Activated CD4-positive, alpha-beta T cell treated with anti-CD3 and anti-CD28 coated beads, Interleukin-2, amount 50 U/mL, for 48 hours (primary cell): ENCODE data around the gene CNBD2.
"Not testable (repeated sequence)": the region's sequence is repeated elsewhere in the genome, so short reads cannot be mapped to it uniquely, and the experiment has no call there.

Experiments used
- DNase-seq, 2 experiments: peaks; one replicate each; pipeline ENCODE4 v3.0.0-alpha.2; 2020

The CNBD2 gene

DNA sequence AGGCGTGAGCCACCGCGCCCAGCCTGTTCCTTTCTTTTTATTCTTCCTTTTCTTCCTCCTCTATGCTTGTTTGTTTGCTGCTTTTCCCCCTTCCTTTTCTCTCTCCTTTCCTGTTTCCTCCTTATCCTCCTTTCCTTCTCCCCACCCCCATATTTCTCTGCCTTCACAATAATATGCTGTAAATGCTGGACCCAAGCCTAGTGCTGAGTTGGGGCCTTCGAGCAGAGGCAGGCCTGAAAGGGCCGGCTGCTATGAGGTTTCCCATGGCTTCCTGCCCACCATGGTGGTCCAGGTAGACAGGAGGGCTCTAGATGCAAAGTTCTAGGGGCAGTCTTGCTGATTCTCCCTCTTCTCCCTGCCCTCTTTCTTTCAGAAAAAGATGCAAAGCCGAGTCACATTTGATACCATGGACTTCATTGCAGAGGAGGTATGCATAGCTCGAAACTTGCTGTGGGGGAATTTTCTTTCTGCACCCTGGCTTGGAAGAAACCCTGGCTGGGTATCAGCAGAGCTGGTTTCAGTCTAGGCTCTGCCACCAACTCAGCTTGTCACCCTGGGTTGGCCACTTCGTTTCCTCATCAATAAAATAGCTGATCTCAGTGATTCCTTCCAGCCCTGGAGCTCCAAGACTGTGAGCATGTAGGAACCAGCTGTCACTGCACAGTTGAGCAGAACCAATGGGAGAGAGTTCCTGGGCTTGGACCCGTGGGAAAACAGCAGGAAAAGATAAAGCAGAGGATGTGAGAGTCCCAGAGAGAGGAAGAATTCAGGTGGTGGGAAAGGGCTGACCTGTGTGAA, 7.4 kb downstream of the CNBD2 start:
- DNase-seq = no peak

DNA sequence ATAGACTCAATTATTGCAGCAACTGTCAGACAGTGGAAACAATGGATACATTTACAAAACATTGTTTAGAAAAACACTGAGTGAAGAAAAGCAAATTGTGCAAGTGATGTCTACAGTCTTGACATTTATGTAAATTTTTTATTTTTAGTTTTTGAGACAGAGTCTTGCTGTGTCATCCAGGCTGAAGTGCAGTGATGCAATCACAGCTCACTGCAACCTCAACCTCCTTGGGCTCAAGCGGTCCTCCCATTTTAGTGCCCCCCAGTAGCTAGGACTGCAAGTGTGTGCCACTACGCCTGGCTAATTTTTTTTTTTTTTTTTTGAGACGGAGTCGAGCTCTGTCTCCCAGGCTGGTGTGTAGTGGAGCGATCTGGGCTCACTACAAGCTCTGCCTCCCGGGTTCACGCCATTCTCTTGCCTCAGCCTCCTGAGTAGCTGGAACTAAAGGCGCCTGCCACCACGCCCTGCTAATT, 9.7 kb downstream of the CNBD2 start:
- no peak for DNase-seq

DNA sequence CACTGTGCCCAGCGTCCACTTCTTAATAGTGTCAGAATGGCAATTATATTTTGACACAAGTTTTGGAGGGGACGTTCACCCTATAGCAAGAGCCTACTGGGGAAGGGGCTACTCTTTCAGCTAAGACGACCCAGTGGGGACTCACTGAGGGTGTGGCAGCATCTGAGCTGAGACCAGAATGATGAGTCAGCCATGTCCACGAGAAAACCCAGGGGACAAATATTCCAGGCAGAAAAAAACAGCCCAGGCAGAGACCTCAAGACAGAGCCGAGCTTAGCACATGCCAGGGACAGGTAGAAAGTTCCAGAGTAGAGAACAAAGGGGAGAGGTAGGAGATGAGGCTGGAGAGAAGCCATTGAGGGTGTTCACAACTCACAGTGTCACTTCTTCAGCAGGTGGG, 11.2 kb downstream of the CNBD2 start:
- no peak for DNase-seq

DNA sequence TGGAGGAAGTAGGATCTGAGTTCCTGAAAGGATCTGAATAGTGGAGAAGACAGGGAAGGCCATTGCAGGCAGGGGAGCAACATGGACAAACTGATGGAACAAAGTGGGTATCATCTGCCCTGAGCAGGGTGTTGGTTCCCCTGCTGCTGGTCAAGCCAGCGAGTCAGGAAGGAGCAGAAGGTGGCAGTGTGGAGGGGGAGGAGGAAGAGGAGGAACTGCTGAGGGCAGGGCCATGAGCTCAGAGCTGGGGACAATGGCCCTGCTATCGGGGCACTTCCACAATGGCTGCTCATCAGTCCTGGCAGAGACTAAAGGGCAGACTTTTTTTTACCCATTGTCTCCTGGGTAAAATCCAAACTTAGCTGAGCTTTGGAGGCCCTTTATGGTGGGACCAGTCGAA, 13.6 kb downstream of the CNBD2 start:
- DNase-seq = no peak

DNA sequence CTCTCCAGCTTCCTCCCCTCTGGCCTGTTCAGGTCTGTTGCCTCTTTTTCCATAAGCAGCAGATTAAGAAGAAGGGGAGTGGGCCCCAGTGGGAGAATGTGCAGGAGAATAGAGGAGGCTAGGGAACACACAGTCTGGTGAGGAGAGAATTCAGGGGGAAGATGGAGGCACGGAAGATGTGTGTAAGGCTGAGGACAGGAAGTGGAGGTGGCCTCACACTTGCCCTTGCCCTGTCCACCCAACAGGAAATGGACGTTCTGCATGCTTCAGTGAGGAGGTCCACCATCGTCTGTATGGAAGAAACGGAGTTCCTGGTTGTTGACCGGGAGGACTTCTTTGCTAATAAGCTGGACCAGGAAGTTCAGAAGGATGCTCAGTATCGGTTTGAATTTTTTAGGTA, 16.0 kb downstream of the CNBD2 start:
- DNase-seq = no peak

DNA sequence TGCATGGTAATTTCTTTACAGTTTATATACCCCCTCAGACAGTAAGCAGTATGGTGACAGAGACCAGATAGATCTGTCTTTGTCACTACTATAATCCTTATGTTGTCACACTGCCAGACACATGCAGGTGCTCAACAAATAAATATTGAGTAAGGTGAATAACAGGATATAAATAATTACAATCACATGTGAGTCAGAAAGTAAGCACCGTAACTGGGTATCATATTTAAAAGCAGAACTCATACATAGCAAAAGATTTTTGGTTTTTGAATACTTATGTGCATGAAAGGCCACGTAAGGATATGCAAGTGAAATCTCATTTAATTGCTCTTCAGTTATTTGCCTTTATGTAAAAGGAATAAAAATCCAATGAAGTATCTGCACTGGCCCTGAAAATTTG, 17.4 kb downstream of the CNBD2 start:
- no peak for DNase-seq

DNA sequence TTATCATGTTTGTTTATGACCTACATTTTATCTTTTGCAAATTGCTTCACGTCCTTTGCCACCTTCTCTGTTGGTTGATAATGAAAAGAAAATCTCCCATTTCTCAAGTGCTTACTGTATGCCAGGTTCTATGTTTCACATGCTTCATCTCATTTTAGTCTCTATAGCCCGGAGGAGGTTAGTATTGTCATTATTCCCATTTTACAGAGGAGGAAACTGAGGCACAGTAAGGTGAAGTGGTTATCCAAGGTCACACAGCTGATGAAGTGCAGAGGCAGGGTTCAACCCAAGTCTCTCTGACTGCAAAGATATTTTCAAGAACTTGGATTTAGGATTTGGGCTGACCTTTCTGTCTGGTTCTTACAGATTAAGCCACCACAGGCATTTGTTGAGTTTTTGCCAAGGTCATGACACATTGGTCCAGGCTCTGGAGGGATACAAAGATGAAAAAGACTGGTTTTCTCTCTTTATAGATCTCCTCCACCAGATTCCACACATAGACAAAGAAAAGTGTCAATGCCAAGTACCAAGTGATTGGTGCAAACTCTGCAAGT, 20.6 kb downstream of the CNBD2 start:
- DNase-seq = no peak

DNA sequence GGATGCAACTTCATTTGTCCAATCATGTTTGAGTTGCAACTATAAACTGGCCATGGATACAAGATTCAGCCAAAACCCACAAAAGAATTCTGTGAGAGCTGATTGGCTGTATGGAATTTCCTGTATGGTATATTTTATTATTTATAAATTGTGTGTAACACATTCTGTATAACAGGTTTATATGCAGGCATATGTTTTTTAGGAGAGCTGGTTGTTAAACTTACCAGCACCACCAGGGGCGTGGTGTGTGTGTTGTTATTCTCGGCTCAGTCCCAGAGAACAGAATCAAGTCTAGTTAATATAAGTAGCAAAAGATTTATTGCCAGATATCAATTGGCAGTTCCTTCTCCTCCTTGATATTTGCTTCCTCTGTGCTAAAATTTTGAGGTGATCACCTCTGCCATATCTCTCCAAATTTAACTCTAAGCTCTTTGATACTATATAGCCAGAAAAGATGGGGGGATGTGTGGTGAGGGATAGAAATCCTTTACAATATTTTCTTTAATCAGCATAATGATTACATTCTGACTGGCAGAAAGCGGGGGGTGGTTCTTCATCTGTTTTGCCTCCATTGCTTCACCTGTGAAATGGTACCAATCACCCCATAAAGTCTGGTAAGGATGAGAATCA, 22.9 kb downstream of the CNBD2 start:
- peak in 1 of 2 experiments; percentile 10 for DNase-seq

DNA sequence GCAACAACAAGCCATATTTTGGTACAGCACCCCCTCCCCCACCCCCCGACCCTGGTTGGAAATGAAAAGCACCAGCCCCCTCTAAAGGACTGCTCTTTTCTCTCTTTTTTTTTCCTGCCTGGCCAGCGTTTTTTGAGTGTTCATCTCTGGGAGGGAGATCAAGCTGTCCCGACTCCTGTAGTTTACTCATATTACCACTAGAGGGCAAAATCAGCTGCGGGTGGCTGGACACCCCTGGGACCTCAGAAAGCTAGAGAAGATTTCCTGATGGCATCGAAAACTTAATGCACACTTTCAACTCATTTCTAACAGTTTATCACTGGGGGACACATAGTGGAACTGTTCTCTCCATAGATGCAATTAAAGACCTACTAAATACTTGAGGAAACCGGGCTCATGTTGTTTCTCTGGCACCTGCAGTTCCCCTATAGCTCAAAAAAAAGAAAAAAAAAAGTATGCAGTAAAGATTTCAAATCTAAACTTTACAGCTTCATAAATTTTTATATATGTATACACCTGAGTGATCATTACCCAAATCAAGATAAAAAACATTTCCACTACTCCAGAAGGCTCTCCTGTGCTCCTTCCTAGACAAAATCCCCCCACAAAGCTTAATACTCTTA, 24.4 kb downstream of the CNBD2 start:
- peak; percentile 17 to 36 for DNase-seq

DNA sequence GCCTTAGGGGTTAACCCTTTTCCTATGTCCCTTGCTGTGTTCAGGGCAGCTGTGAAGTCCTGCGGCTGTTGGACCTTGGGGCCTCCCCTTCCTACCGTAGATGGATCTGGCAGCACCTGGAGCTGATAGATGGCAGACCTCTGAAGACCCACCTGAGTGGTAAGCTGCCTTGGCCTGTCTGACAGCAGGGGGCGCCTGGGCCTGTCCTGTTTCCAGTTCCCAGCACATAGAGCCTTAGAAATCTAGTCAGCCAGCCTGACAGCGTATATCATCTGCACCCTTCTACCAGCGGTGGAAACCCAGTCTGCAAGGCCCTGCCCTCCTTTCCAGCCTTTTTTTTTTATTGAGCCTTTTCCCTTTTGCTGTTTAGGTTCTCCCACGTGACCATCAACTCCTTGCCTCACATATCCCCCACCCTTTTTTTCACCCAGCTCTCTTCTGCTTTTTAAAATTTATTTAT, 26.6 kb downstream of the CNBD2 start:
- DNase-seq = peak; percentile 83 to 85

DNA sequence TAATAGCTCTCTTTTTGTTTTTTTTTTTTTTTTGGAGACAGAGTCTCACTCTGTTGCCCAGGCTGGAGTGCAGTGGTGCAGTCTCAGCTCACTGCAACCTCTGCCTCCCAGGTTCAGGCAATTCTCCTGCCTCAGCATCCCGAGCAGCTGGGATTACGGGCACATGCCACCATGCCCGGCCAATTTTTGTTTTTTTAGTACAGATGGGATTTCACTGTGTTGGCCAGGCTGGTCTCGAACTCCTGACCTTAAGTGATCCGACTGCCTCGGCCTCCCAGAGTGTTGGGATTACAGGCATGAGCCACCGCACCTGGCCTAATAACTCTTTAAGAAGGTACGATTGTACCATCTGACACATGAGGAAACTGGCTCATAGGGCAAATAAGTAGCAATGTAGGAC, 28.1 kb downstream of the CNBD2 start:
- not testable (repeated sequence) for DNase-seq

DNA sequence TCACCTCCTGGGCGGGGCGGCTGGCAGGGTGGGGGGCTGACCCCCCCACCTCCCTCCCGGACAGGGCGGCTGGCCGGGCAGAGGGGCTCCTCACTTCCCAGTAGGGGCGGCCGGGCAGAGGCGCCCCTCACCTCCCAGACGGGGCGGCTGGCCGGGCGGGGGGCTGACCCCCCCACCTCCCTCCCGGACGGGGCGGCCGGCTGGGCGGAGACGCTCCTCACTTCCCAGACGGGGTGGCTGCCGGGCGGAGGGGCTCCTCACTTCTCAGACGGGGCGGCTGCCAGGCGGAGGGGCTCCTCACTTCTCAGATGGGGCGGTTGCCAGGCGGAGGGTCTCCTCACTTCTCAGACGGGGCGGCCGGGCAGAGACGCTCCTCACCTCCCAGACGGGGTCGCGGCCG, 32.9 kb downstream of the CNBD2 start:
- DNase-seq = not testable (repeated sequence)

DNA sequence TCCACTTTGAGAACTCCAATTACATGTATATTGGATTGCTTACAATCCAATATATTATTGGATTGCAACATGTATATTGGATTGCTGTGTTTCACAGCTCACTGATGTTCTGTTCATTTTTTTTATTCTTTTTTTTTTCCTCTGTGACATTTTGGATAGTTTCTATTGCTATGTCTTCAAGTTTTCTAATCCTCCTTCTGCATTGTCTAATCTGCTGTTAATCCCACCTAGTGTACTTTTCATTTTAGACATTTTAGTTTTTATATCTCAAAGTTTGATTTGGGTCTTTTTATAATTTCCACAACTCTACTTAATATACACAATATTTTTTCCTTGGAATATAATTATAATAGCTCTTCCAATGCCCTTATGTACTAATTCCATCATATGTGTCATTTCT, 34.5 kb downstream of the CNBD2 start:
- DNase-seq = no peak

DNA sequence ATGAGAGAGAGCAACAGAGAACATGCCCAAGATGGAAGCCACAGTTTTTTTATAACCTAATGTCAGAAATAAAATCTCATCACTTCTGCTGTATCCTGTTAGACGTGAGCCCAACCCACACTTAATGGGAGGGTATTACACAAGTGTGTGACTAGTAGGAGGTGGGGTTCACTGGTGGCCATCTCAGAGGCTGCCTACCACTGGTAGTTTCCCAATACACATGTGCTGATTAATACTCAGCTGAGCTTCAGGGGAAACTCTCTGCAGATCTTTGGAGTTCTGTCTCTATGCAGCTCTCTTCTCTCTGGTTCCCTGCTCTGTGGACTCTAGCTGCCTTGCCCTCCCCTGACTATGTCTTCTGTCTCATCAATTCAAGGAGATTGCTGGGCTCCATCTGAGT, 35.7 kb downstream of the CNBD2 start:
- DNase-seq = no peak

DNA sequence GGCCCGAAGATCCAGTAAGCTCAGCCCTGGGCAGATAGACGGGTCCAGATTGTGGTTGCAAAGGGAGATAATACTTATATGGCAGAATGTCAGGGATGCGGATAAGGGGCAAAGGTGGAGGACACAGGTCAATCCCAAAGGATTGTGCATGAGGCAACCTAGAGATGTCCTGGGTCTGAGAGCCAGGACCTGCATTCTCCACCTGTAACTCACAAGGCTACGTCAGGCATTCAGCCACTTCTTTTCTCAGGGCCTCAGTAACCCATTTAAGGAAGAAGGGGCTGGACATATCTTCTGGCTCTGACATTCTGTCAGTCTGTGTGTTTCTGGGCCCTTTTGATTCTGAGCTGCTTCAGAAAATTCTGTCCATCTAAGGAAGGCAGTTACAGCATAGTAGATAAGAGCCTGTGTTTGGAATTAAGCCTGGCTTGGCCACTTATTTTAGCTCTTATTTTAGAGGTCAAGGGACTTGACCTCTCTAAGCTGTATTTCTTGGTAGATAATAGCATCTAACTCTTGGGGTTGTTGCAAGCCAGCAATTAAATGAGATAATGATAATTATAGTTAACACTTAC, 40.2 kb downstream of the CNBD2 start:
- DNase-seq = no peak

DNA sequence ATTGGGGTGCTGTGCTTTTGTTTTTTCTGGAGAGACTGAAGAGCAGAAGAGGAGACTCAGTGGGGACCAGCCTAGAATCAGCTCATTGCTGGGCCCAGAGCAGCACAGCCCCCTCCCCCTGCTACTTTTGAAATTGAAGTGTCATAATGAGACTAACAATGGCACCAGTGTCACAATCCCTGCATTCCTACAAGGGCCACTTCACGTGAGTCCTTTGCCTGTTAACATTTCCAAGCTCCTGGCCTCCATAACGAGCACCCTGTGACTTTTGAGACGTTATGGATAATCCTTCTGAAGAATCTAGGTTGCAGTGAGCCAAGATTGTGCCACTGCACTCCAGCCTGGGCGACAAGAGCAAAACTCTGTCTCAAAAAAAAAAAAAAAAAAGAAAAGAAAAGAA, 41.7 kb downstream of the CNBD2 start:
- DNase-seq = no peak

DNA sequence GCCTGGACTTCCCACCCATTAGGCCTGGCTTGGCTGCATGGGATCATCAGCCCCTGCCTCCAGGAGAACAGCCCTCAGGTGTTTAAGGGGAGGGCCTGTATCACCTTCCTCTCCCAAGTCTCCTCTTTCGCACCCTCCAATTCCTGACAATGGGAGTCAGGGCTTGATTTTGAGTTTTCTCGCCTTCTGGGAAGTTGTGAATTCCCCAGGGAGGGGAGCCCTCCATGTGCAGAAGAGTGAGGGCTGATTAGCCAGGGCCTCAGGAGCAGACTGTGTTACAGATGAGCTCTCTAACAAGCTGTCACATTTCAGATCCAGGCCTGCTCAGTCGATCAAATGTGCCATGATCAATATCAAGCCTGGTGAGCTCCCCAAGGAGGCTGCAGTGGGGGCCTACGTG, 42.4 kb downstream of the CNBD2 start:
- DNase-seq = no peak

DNA sequence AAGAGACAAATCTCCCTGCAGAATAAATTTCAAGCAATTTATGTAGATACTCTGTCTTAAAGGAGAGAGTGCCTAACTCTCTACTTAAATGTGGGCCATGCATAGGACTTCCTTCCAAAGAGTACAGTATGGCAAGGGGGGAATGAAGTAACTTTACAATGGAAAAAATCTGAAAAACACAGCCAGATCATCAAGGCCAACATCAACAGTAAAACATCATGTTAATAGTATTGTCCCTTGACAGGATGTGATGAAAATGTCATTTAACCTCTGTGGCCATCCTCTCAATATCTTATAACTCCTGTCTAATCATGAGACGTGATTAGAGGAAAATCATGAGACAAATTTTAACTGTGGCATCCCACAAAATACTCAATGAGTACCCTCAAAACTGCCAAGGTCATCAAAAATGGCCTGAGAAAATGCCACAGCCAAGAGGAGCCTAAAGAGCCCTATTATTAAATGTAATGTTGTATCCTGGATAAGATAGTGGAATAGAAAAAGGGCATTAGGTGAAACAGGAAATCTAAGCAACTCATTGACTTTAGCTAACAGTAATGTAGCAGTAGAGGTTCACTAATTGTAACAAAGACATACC, 47.5 kb downstream of the CNBD2 start:
- DNase-seq = no peak

DNA sequence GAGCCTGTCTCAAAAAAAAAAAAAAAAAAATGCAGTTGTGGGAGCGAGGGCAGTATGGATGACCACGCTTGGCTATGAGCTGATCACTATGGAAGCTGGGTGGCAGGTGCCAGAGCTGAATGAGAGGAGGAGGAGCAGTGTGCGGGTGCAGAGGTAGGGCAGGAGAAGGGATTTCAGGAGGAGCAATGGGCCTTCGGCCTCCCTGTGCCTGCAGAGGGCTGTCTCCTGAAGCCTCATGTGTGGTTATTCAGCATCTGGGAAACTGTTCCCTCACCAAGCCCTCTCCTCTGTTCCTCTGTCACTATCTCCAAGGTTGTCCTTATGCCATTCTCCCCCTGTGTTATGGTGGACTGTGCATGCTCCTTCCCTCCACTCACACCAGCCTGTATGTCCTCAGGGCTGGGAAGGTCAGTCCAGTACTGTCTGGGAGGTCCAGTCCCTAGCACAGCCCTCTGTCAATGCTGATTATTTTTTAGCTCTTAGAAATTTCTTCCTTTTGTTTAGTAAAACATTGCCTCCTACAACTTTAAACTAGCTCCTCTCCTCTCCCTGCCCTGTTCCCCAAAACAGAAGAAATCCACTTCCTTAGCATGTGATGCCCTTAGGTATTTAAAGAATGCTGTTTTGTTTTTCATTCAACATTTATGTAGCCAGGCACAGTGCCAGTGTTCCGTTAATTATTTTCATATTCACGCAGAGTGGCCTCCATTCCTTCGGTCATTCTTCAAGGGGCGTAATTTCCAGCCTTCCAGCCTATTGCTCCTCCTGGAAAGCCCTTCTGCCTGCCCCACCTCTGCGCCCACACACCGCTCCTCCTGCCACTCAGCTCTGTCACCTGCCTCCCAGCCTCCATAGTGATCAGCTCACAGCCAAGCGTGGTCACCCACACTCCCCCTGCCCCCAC, 48.9 kb downstream of the CNBD2 start:
- DNase-seq = no peak

DNA sequence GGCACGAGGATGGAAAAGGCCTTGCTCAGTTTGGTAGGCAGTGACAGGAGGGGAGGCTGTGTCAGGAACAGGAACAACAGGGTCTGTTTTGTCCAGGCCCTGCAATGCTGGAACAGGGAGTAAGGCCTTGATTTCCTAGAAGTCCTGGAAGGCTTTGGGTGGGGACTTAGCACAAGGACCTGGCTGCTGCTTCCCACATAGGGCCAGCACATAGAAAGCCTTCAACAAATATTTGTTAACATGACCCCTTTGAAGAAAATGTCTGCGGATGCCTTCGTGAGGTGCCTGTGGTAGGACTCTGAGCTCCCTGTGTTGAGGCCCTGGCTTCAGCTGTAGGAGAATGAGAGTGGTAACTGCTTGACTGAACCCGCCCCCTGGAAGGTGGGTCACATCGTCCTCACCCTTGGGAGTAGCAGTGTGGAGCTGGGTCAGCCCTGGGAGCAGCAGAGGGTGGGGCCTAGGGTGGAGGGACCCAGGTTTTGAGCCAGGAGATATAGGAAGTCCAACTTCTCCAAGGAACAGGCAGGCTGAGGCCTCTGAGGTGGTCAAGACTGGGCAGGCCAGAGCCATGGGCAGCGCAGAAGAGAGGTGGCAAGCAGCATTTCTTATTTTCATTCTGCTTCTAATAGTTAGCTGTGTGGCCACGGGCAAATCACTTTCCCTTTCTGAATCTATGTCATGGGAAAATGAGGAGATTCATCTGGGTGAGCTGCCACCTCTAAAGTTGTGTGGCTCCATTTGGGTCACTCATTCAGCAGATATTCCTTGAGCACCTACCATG, 50.0 kb downstream of the CNBD2 start:
- no peak for DNase-seq

DNA sequence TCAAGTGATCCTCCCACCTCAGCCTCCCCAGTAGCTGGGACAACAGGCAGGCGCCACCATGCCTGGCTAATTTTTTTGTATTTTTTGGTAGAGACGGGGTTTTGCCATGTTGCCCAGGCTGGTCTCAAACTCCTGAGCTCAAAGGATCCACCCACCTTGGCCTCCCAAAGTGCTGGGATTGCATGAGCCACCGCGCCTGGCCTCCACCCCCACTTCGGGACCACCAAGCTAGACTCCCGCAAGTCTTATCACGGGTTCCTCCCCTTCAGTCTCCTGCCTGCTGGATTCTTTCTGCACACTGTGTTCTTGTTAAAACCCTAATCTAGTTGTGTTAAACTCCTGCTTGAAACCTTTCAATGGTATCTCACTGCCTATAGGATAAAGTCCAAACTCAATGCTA, 57.7 kb downstream of the CNBD2 start:
- DNase-seq = not testable (repeated sequence)
